Uterus (tissue), 4 donors: ENCODE measurements around the gene FAM89B. TPM values are rescaled to one million over a fixed set of nuclear protein-coding genes. Genes with fewer than 3 reads are reported as not detected.

Source experiments
- DNase-seq, 2 donors: peaks; one replicate each; pipeline ENCODE4 v3.0.0-alpha.2; 2019 to 2020
- H3K27ac ChIP-seq, 2 donors: fragments of 200-600 bp; sonication (generic); 1 replicate in 1 of 2; 2 replicates in 1 of 2; pipeline ENCODE4 v1.5.1; 2016 to 2018
- H3K27me3 ChIP-seq, 2 donors: fragments of 200-600 bp; sonication (generic); one replicate each; pipeline ENCODE4 v1.5.1; 2018 to 2019; ENCODE audit warnings: control low read depth in 1 of 2
- H3K36me3 ChIP-seq, 2 donors: fragments of 200-600 bp; sonication (generic); one replicate each; pipeline ENCODE4 v1.5.1; 2019; ENCODE audit warnings: control low read depth in 1 of 2
- H3K4me1 ChIP-seq, 2 donors: fragments of 200-600 bp; sonication (generic); one replicate each; pipeline ENCODE4 v1.5.1; 2018 to 2019; ENCODE audit warnings: control low read depth in 1 of 2
- H3K4me3 ChIP-seq, 2 donors: fragments of 200-600 bp; sonication (generic); 1 replicate in 1 of 2; 2 replicates in 1 of 2; pipeline ENCODE4 v1.5.1; 2018 to 2019; ENCODE audit warnings: mild to moderate bottlenecking in 1 of 2
- H3K9me3 ChIP-seq, 2 donors: fragments of 200-600 bp; sonication (generic); one replicate each; pipeline ENCODE4 v1.5.1; 2019; ENCODE audit warnings: control low read depth in 1 of 2
- POLR2A ChIP-seq, 2 donors: fragments of 450-650 bp; IDR thresholded peaks; one replicate each; pipeline ENCODE4 v1.6.1; 2016; ENCODE audit warnings: antibody characterized with exemption in 2 of 2, mild to moderate bottlenecking in 1 of 2, moderate library complexity in 1 of 2
- intact Hi-C: fragments of 100-400 bp; cut with DNase I; formaldehyde crosslinking; loops from one replicate; pipeline ENCODE4 v1.15.1; 2023; ENCODE audit warnings: low total_unique reads
- total RNA-seq, 4 donors: library from RNA; depleted of rRNA in 3 of 4; stranded (reverse); fragments of >200 nt in 3 of 4; gene quantifications; one replicate each; pipeline versions ENCODE4 v1.1.0 to v1.2.4, GENCODE V29; 2014 to 2023
- TF ChIP-seq, protein P1 (sequence below), 4 experiments: fragments of 200-600 bp in 2 of 4; fragments of 450-650 bp in 2 of 4; sonication (generic) in 2 of 4; IDR thresholded peaks; one replicate each; pipeline ENCODE4 v1.5.1; 2016 to 2019; ENCODE audit warnings: antibody characterized with exemption in 4 of 4, mild to moderate bottlenecking in 2 of 4, moderate library complexity in 1 of 4
- donor health status: DM: yes; HTN: yes; CAD: no.

Gene FAM89B
- total RNA-seq, 4 donors from 2014 or later, result 13.9 to 83.0 (median 40.8) TPM

DNA sequence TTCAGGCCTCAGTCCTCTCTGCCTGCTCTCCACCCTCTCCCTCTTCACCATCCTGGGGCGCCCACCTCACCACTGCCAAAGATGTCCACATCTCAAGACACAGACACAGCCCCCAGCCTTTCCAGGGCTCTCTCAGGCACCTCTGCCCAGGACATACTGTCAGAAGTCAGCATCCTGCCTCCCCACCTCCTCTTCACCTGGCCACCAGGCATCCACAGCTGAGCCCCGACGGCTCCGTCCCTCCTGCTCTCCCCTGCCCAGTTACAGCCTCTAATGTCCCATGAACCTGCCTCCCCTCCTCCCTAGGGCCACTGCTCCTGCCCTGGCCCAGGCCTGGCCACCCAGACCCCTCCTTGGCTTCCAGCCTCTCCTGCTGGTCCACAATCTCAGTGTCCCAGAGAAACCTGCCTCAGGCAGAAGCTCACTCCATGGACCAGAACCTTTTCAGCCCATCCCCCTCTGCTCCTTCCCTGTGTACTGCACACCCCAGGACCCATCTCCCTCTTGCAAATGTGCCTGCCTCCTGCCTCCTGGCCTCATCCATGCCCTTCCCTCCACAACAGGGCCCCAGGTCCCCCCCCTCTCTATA, 17.4 kb upstream of the FAM89B start:
- TF ChIP-seq, protein P1, sequence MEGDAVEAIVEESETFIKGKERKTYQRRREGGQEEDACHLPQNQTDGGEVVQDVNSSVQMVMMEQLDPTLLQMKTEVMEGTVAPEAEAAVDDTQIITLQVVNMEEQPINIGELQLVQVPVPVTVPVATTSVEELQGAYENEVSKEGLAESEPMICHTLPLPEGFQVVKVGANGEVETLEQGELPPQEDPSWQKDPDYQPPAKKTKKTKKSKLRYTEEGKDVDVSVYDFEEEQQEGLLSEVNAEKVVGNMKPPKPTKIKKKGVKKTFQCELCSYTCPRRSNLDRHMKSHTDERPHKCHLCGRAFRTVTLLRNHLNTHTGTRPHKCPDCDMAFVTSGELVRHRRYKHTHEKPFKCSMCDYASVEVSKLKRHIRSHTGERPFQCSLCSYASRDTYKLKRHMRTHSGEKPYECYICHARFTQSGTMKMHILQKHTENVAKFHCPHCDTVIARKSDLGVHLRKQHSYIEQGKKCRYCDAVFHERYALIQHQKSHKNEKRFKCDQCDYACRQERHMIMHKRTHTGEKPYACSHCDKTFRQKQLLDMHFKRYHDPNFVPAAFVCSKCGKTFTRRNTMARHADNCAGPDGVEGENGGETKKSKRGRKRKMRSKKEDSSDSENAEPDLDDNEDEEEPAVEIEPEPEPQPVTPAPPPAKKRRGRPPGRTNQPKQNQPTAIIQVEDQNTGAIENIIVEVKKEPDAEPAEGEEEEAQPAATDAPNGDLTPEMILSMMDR (IDR thresholded peaks at IDR 0.05), result no peak
- TF ChIP-seq POLR2A (IDR thresholded peaks at IDR 0.05), result no peak
- intact Hi-C loops, result no loop called here
- Histone ChIP-seq H3K27me3 (no peaks in the 10 kb centered on the region), H3K36me3 (no peaks in the 10 kb centered on the region), H3K4me1 (peaks cover 0 to 21% of the 10 kb centered on the region in 2 donors), H3K27ac (peak overlapping the region; percentile 99 to 100), H3K4me3 (no peak overlapping the region), H3K9me3 (no peaks in the 10 kb centered on the region)
- DNase-seq, result no peak

GRCh38 chr11:65555693-65556231, 16.6 kb upstream of the FAM89B start:
- Histone ChIP-seq H3K4me1 (peaks cover under 1 to 21% of the 10 kb centered on the region in 2 donors), H3K4me3 (no peak overlapping the region), H3K27me3 (no peaks in the 10 kb centered on the region), H3K9me3 (no peaks in the 10 kb centered on the region), H3K36me3 (no peaks in the 10 kb centered on the region), H3K27ac (peak overlapping the region; percentile 99 to 100)
- TF ChIP-seq, protein P1 (IDR thresholded peaks at IDR 0.05), result no peak
- no peak for TF ChIP-seq POLR2A (IDR thresholded peaks at IDR 0.05)
- intact Hi-C loops, result no loop called here
- peak in 1 of 2 donors; percentile 63 for DNase-seq

DNA sequence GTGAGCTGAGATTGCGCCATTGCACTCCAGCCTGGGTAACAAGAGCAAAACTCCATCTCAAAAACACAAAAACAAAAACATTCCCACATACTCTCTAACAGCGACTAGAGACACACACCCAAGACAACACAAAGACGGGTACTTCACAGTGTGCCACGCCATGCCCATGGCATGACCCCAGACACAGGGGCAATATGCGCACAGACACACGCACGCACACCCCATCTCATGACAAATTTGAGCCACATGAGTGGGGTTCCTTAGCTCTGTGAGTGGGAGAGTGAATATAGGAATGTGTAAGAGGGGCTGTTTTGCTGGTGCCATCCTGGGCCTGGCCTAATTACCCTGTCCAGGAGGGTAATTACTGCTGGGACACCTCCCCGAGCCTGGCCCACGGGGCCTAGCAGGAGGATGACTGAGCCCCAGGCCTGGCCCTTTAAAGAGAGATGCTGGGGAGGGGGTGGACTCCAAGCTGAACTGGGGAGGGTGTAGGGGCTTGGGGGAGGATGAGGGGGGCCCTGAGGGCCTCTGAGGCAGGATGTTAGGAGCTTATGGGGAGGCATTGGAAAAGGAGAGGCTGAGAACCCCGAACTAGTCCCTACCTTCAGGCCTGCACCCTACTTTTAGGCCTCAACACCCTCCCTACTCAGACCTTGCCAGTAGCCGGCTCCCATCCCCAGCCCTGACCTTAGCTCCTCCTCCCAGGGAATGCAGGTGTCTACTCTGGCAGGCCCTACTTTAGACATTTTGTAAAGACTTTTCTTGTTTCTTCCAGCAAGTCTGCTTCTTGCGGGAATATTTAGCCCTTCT, 15.7 kb upstream of the FAM89B start:
- intact Hi-C loops, result no loop called here
- no peak for TF ChIP-seq POLR2A (IDR thresholded peaks at IDR 0.05)
- TF ChIP-seq, protein P1 (IDR thresholded peaks at IDR 0.05), result no peak
- Histone ChIP-seq H3K27me3 (no peaks in the 10 kb centered on the region), H3K9me3 (no peaks in the 10 kb centered on the region), H3K36me3 (no peaks in the 10 kb centered on the region), H3K27ac (peak overlapping the region; percentile 99 to 100), H3K4me1 (peaks cover 4 to 21% of the 10 kb centered on the region in 2 donors), H3K4me3 (peak overlapping the region; percentile 61 to 73)
- DNase-seq, result no peak

GRCh38 chr11:65557280-65558001, 14.9 kb upstream of the FAM89B start:
- H3K4me1 ChIP-seq, result peaks cover 4 to 21% of the 10 kb centered on the region in 2 donors
- peak overlapping the region; percentile 61 to 73 for H3K4me3 ChIP-seq
- TF ChIP-seq, protein P1 (IDR thresholded peaks at IDR 0.05), result no peak
- TF ChIP-seq POLR2A (IDR thresholded peaks at IDR 0.05), result peak in 1 of 2 donors; percentile 13
- H3K9me3 ChIP-seq, result no peaks in the 10 kb centered on the region
- peak in 1 of 2 donors; percentile 40 for DNase-seq
- no peaks in the 10 kb centered on the region for H3K27me3 ChIP-seq
- H3K36me3 ChIP-seq, result no peaks in the 10 kb centered on the region
- H3K27ac ChIP-seq, result peak overlapping the region; percentile 99 to 100
- intact Hi-C loops, result no loop called here
